ENCODE measurements around the gene VEPH1. TPM values are rescaled to one million over a fixed set of nuclear protein-coding genes. Genes with fewer than 3 reads are reported as not detected.

The VEPH1 gene
- total and polyA plus RNA-seq, 9 of the 15 experiments (the other 6 are each of a cell fraction or from before 2014, with no cell fraction given), result 4.5 to 15.6 (median 5.8) TPM

- TF ChIP-seq MLX (CRISPR knock-in tag; conservative IDR thresholded peaks at IDR 0.05) (no peak), FOXM1 (IDR thresholded peaks at IDR 0.05; ENCODE audit: low read depth) (no peak), FOXM1 (CRISPR knock-in tag; IDR thresholded peaks at IDR 0.05; ENCODE audit: low read depth) (no peak), ZFX (CRISPR knock-in tag; IDR thresholded peaks at IDR 0.05) (no peak), MIER1 (IDR thresholded peaks at IDR 0.05; ENCODE audit: low read depth) (no peak), HDAC3 (IDR thresholded peaks at IDR 0.05; ENCODE audit: borderline replicate concordance, partially characterized antibody) (no peak), NR2C1 (IDR thresholded peaks at IDR 0.05) (no peak), NR2C1 (tag; IDR thresholded peaks at IDR 0.05) (no peak), NFYB (IDR thresholded peaks at IDR 0.05; ENCODE audit: extremely low read depth, insufficient read length) (peak; percentile 59)
- TF ChIP-seq, protein P1, sequence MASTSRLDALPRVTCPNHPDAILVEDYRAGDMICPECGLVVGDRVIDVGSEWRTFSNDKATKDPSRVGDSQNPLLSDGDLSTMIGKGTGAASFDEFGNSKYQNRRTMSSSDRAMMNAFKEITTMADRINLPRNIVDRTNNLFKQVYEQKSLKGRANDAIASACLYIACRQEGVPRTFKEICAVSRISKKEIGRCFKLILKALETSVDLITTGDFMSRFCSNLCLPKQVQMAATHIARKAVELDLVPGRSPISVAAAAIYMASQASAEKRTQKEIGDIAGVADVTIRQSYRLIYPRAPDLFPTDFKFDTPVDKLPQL (IDR thresholded peaks at IDR 0.05; ENCODE audit: extremely low read depth, insufficient read length), result no peak
- TF ChIP-seq, protein P2, sequence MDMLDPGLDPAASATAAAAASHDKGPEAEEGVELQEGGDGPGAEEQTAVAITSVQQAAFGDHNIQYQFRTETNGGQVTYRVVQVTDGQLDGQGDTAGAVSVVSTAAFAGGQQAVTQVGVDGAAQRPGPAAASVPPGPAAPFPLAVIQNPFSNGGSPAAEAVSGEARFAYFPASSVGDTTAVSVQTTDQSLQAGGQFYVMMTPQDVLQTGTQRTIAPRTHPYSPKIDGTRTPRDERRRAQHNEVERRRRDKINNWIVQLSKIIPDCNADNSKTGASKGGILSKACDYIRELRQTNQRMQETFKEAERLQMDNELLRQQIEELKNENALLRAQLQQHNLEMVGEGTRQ (CRISPR knock-in tag; IDR thresholded peaks at IDR 0.05), result peak; percentile 68
- TF ChIP-seq, protein P3, sequence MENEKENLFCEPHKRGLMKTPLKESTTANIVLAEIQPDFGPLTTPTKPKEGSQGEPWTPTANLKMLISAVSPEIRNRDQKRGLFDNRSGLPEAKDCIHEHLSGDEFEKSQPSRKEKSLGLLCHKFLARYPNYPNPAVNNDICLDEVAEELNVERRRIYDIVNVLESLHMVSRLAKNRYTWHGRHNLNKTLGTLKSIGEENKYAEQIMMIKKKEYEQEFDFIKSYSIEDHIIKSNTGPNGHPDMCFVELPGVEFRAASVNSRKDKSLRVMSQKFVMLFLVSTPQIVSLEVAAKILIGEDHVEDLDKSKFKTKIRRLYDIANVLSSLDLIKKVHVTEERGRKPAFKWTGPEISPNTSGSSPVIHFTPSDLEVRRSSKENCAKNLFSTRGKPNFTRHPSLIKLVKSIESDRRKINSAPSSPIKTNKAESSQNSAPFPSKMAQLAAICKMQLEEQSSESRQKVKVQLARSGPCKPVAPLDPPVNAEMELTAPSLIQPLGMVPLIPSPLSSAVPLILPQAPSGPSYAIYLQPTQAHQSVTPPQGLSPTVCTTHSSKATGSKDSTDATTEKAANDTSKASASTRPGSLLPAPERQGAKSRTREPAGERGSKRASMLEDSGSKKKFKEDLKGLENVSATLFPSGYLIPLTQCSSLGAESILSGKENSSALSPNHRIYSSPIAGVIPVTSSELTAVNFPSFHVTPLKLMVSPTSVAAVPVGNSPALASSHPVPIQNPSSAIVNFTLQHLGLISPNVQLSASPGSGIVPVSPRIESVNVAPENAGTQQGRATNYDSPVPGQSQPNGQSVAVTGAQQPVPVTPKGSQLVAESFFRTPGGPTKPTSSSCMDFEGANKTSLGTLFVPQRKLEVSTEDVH (IDR thresholded peaks at IDR 0.05; ENCODE audit: low read depth, partially characterized antibody), result no peak
Measured at GRCh38 chr3:157310329-157311052, 192.7 kb downstream of the VEPH1 start (continued).
